ENCODE measurements around the gene HTRA3.

The HTRA3 gene

GRCh38 chr4:8284391-8284790, 14.8 kb downstream of the HTRA3 start:
- TF ChIP-seq TSHZ2 (CRISPR knock-in tag; IDR thresholded peaks at IDR 0.05) (no peak), ZNF8 (CRISPR knock-in tag; IDR thresholded peaks at IDR 0.05) (no peak), GLIS3 (CRISPR knock-in tag; IDR thresholded peaks at IDR 0.05) (no peak), ZNF565 (CRISPR knock-in tag; conservative IDR thresholded peaks at IDR 0.05; ENCODE audit: low read depth) (no peak), BACH2 (CRISPR knock-in tag; IDR thresholded peaks at IDR 0.05; ENCODE audit: borderline replicate concordance) (no peak)
- ATAC-seq, result no peak

GRCh38 chr4:8285143-8285975, 15.8 kb downstream of the HTRA3 start:
- no peak for TF ChIP-seq POU6F1 (CRISPR knock-in tag; IDR thresholded peaks at IDR 0.05; ENCODE audit: borderline replicate concordance, low read depth)
- no peak for TF ChIP-seq PPARA (CRISPR knock-in tag; IDR thresholded peaks at IDR 0.05; ENCODE audit: borderline replicate concordance)
- TF ChIP-seq ZNF70 (CRISPR knock-in tag; IDR thresholded peaks at IDR 0.05), result no peak
- no peak for TF ChIP-seq ISL1 (CRISPR knock-in tag; IDR thresholded peaks at IDR 0.05)
- no peak for TF ChIP-seq ZNF565 (CRISPR knock-in tag; conservative IDR thresholded peaks at IDR 0.05; ENCODE audit: low read depth)
- no peak for TF ChIP-seq CSRNP3 (CRISPR knock-in tag; IDR thresholded peaks at IDR 0.05)
- TF ChIP-seq ESRRG (CRISPR knock-in tag; IDR thresholded peaks at IDR 0.05), result no peak
- no peak for TF ChIP-seq ZFP3 (CRISPR knock-in tag; IDR thresholded peaks at IDR 0.05)
- no peak for TF ChIP-seq OSR1 (CRISPR knock-in tag; IDR thresholded peaks at IDR 0.05)
- no peak for TF ChIP-seq TOX (CRISPR knock-in tag; IDR thresholded peaks at IDR 0.05; ENCODE audit: borderline replicate concordance)
- no peak for TF ChIP-seq ZNF8 (CRISPR knock-in tag; IDR thresholded peaks at IDR 0.05)
- TF ChIP-seq TCF4 (CRISPR knock-in tag; IDR thresholded peaks at IDR 0.05; ENCODE audit: borderline replicate concordance), result no peak
- no peak for TF ChIP-seq ZC3H10 (CRISPR knock-in tag; IDR thresholded peaks at IDR 0.05)
- TF ChIP-seq RARB (CRISPR knock-in tag; IDR thresholded peaks at IDR 0.05), result no peak
- TF ChIP-seq BACH2 (CRISPR knock-in tag; IDR thresholded peaks at IDR 0.05; ENCODE audit: borderline replicate concordance), result no peak
- no peak for TF ChIP-seq PATZ1 (CRISPR knock-in tag; IDR thresholded peaks at IDR 0.05; ENCODE audit: borderline replicate concordance)
- no peak for TF ChIP-seq SNAI2 (CRISPR knock-in tag; IDR thresholded peaks at IDR 0.05)
- TF ChIP-seq TSHZ2 (CRISPR knock-in tag; IDR thresholded peaks at IDR 0.05), result no peak
- no peak for ATAC-seq

Measured in SK-N-SH treated with all-trans-retinoic acid at 6 μM for 48 hours (cell line).